ENCODE measurements around the gene ANKRD11.
"Not testable (repeated sequence)": the region's sequence is repeated elsewhere in the genome, so short reads cannot be mapped to it uniquely, and the experiment has no call there.

ANKRD11 gene

GRCh38 chr16:89299357-89300111 is 190.8 kb downstream of the ANKRD11 start:
- not testable (repeated sequence) for DNase-seq (ENCODE audit: low read depth in 2 of 2)

DNA sequence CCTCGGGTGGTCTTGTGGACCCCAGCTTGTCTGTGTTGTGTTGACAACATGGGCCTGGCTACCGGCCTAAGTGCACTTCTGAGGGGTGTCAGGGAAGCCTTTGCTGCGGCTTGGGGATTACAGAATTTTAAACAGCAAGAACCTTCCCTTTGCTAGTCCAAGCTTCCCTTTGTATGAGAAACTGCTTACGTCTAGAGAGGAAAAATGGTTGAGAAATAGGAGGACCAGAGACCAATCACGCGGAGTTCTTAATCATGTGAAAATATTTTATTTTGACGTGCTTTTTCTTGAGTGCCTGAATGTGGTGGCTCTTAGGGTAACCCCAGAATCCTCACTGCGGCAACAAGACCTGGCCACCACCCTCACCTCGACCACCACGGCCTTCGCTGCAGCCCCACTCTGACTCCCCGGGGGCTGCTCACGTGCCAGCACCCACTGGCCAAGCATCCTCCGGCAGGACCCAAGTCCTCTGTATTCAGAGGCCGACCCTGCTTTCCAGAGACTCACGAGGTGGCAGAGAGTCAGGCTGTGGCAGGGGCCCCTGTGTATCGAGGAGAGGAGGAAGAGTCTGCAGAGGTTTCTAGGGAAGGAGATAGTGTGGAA is 191.6 kb downstream of the ANKRD11 start:
- no peak for DNase-seq (ENCODE audit: low read depth in 2 of 2)

DNA sequence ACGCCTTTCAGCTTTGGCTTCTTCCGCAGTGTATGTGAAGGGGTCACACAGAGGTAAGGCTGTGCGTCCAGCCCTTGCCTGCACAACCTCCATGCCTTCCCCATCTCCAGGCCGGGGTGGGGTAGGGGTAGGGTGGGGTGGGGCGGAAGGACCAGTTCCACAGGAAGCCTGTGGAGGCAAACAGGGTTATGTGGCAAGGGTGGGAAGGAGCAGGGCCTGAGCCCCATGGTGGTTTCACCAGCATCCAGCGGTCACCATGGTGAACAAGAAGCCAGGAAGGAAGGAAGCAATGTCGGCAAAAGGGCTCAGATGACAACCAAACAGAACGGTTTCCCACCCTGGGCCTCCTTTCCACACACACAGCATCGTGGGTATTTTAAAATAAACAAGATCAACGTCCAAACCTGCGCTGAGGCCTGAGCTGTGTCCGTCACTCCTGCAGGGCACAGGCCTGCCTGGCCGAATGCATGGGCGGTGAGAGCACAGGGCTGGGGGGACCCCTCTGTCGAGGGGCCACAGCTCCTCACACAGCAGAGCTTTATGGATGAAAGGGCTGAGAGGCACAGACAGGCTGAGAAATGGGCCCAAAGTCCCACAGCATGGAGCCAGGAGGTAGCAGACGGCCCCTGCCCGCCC is 192.3 kb downstream of the ANKRD11 start:
- DNase-seq (ENCODE audit: low read depth in 2 of 2), result no peak

GRCh38 chr16:89297156-89297874 is 193.0 kb downstream of the ANKRD11 start:
- no peak for DNase-seq (ENCODE audit: low read depth in 2 of 2)

- DNase-seq (ENCODE audit: low read depth in 2 of 2), result no peak
Measured at GRCh38 chr16:89295915-89296314, 194.4 kb downstream of the ANKRD11 start.

DNA sequence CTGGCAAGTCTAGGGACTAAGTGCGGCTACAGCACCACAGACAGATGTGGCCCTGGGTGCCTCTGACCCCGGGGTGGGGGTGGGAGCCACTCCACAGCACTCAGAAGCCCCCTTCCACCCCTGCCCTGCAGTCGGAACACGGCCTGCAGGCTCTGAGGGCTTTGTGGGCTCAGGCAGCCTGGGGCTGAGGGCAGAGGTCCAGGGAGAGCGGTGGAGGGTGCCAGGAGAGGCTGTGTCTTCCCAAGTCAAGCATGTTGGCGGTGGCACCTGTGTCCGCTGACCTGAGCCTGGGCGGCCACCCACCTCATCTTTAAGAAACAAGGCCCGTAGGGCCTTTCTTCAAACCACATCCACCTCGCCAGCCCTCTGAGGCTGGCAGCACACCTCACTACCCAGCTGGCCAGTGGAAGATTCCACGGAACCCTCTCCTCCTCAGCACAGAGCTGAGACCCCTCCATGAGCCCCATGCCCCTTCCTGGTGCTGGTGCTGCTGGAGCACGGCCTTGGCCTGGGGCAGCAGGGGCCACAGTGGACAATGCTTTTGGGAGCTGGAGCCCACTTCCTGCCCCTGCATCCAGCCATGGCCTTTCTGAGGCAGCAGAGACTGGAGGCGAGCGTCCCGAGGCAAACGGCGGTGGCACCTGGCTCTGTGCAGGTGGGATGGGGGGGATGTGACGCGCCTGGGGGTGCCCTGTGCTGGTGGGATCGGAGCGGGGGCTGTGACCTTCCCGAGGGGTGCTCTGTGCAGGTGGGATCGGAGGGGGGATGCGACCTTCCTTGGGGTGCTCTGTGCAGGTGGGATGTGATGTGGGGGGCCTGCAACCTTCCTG is 195.1 kb downstream of the ANKRD11 start:
- no peak for DNase-seq (ENCODE audit: low read depth in 2 of 2)

DNA sequence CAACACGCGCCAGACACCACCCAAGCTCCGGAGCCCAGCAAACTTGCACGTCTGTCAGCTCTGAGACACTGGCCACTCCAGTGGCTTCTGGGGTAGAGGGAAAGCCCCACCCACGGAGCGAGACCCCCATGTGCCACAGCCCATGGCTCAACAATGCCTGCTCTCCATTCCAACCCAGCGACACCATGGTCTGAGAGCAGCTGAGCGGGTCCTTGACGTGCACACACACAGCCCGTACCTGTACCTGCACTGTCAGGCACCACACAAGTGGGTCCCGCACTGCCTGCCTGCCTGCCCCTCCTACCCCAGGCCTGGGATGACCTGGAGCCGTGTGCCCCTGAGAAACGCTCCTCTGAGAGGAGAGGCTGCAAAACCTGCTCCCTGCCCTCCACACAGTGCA is 195.9 kb downstream of the ANKRD11 start:
- no peak for DNase-seq (ENCODE audit: low read depth in 2 of 2)

- no peak for DNase-seq (ENCODE audit: low read depth in 2 of 2)
Measured at GRCh38 chr16:89293276-89294143, 196.9 kb downstream of the ANKRD11 start.

DNA sequence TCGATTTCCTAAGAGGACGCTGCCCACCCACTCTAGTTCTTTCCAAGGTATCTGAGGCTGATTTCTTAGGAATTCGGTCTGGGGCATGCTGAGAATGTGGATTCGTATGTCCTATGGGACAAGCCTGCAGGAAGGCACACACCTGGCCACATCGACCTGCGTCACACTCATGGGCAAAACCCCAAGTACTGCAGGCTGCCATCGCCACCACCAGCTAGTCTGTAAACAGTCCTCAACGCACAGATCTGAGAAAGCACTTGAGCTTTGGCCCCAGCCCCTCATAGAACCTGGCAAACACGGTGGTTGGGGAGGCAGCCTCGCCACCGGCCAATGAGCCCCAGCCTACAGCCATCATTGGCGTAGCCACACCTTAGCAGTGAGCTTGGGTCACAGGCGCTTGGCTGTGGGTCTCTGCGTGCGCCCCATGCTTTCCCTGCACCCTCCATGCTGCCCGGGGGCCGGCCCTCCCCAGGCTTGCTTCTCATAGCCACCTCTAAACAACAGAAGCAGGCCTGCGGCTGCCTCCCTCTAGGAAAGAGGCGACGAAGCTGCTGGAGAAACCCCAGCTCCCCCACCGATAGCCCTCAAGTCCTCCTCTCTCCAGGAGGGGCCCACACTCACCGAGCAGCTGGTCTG is 197.8 kb downstream of the ANKRD11 start:
- no peak for DNase-seq (ENCODE audit: low read depth in 2 of 2)

DNA sequence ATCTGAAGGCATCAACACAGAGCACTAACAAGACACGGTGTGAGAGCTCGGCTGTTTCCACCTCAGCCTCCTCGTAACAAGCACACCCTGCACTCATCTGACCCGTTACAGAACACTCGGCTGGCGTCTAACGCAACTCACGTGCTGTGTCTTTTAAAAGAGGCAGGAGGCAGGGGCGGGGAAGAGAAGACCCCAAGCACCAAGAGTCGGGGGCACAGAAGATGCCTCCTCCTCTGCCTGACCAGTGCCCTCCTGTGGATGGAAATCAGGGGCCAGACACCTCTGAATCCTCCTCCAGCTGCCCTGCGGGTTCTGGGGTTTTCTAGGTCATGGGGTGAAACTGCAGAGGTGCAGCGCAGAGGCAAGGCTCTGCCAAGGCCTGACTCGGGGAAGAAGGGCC is 198.6 kb downstream of the ANKRD11 start:
- no peak for DNase-seq (ENCODE audit: low read depth in 2 of 2)

DNA sequence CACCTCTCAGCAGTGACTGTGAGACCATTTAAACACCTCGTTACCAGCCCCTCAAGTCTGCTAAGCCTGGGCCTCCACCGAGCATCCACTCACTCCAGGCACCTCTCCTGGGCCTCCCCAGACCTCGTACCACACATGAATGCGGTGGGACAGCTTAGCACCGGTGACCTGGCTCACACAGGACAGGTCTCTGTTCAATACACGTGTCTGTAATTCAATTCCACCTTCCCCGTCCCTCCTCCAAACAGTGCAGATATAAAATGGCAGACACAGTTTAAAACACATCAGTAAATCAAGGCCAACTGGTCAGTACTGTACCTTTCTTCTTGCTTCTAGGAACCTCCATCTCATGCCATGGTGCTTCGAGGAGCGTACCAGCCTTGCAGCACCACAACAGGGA is 199.0 kb downstream of the ANKRD11 start:
- DNase-seq (ENCODE audit: low read depth in 2 of 2), result no peak

DNA sequence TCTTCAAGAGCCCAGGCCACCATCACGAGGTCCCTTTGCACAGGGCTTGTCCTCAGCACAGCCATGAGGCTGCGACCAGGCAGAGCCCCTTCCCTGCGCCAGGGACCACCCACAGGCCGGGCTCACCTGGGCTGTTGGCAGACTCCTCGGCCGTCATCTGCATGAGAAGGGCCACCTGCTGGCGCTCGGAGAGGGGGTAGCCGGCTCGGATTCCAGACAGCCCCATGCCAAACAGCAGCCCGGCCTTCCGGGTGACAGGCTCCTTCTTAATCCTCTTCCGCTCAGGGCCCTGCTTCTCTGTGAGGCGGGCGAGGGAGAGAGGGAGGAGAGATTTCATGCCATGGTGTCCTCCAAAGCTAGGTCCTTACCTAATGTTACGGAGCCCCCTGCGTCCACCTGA is 199.5 kb downstream of the ANKRD11 start:
- no peak for DNase-seq (ENCODE audit: low read depth in 2 of 2)

DNA sequence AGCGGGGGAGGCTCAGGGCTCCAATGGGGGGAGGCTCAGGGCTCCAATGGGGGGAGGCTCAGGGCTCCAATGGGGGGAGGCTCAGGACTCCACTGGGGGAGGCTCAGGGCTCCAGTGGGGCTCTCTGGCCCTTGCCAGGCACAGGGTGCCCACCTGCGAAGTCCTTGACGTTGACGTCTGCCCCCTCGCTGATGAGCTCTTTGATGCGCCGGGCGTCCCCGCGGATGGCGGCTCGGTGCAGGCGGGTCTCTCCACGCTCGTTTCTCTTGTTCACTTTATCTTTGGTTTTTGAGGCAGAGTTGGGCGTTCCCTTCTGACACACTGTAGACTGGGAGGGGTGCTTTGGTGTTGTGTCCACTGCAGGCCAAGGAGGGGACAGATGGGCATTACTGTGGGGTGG is 199.9 kb downstream of the ANKRD11 start:
- no peak for DNase-seq (ENCODE audit: low read depth in 2 of 2)

- peak; percentile 61 to 68 for DNase-seq (ENCODE audit: low read depth in 2 of 2)
Measured at GRCh38 chr16:89289428-89290395, 200.6 kb downstream of the ANKRD11 start.

DNA sequence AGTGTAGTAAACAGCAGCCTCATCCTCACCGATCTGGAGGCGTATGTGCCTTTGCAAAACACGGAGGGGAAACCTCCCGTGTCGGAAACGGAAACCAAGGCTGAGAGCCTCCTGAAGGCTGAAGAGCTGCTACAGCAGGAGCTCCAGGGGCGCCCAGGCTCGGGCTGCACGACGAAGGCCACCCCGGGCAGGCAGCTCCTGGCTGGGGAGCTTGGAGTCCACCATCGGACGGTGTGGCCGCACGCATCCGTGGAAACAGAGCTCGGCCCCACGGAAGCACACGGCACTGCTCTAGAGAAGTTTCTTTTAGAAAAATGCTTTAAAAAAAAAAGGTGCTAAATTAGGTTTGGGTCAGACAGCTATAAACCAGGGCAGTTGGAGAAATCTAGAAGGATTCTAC is 201.4 kb downstream of the ANKRD11 start:
- no peak for DNase-seq (ENCODE audit: low read depth in 2 of 2)

- no peak for DNase-seq (ENCODE audit: low read depth in 2 of 2)
Measured at GRCh38 chr16:89288577-89288844, 201.8 kb downstream of the ANKRD11 start.

GRCh38 chr16:89287777-89288576 is 202.4 kb downstream of the ANKRD11 start:
- no peak for DNase-seq (ENCODE audit: low read depth in 2 of 2)

DNA sequence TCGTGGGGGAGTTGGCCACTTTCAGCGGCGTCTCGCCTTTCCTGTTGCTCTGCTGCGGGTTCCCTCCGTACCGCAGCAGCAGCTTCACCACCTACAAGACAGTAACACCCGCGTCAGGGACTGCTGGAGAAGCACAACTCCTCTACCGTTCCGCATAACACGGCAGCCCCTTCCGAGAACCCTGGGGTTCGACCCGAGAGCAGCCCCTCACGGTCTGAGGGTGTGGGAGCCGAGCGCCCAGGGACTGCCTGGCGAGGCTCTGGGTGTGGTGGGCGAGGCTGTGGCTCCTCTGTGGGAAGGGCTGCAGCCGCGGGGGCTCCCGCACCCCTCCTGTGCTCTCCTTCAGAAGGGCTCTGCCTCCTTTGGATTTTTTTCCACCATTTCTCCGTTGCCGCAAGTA is 204.3 kb downstream of the ANKRD11 start:
- no peak for DNase-seq (ENCODE audit: low read depth in 2 of 2)
